Activated naive CD4-positive, alpha-beta T cell treated with Interleukin-2 at 50 U/mL for 16 hours (primary cell): Measurements from ENCODE around the gene PPFIBP1.

ENCODE experiments used
- DNase-seq: peaks from one replicate; pipeline ENCODE4 v3.0.0-alpha.2; 2020

PPFIBP1 gene

DNA sequence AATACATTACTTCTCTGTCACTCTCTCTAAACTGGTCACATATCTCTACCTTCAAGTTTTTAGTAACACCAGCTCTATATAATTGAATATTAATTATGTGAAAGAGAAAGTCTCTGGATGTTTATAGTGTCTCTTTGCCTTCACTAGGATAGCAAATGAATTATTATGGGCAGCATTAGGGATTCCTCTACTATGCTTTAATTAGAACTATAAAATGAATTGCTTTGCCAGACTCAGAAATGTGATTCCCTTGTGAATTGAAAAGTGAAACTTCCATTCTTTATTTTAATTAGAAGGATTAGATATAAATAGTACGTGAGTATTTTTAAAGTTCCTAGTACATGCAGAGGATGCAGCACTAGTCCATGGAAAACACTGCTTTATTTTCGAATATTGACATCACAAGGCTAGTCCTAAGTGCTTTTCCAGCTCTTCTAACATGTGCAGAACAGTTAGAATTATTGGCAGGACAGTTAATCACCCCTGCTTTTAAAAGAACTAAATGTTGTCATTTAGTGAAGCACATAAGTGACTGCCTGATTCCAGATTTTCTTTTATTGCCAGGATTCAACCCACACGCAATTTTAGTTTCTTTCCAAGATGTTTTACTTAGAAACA, 149.2 kb downstream of the PPFIBP1 start:
- no peak for DNase-seq

DNA sequence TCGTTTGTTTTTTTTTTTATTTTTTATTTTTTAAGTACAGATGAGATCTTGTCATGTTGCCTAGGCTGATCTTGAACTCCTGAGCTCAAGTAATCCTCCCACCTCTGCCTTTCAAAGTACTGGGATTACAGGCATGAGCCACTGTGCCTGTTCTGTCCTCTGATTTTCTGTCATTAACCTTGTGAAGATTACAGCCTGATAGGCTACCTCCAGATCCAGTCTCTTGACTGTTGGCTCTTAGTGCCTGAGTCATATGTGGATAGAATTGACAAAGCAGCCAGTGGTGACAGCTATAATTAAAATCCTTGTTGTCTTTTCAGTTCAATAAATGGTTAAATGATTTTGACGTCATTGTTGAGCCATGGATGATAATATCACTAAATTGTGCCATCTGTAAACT, 151.0 kb downstream of the PPFIBP1 start:
- DNase-seq = no peak

DNA sequence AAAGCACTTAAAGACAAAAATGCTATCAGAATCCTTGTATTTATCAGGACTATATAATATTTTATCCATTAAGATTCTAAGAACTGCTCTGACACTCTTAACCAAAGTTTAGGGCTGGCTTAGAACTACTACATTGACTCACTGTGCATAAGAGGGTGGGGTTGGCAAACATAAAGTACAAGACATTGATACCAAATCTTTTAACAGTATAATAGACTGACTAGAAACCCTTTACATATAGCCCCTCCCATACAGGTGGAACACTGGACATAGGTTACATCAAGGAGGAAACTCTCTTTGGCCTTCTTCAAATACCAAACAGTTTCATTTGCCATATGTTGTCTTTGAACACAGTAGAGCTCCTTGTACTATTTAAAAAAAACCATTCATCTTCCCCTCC, 156.6 kb downstream of the PPFIBP1 start:
- no peak for DNase-seq

DNA sequence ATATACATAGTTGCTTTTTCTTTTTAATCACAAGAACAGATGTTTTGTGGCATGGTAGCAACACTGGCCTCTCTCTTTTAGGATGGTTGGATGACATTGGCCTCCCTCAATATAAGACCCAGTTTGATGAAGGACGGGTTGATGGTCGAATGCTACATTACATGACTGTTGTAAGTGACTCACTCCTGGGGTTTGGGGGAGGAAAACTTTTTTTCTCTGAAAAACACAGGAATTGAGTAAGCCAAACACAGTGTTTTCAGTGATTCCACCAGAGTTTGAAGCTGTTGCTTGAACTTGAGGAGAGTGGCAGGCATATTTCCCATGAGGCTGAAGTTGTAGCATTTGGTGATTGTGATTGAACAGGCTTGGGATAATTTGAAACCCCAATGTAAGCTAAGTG, 158.5 kb downstream of the PPFIBP1 start:
- DNase-seq = no peak

DNA sequence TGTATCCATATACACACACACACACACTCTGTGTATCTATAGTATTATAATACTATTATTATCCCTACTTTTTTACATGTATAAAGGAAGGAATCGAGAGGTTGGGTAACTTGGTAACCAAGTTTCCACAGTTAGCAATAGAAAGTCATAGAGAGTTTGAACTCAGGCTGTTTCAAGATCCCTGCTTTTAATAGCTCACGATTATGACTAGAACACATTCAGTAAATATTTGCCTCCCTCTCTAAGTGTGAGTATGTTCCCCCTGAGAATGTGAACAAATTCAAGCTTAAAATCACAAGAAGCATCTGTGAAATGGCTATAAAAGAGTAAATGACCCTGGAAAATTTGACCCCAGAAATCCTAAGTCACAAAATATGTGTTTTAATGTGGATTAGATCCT, 161.3 kb downstream of the PPFIBP1 start:
- no peak for DNase-seq

DNA sequence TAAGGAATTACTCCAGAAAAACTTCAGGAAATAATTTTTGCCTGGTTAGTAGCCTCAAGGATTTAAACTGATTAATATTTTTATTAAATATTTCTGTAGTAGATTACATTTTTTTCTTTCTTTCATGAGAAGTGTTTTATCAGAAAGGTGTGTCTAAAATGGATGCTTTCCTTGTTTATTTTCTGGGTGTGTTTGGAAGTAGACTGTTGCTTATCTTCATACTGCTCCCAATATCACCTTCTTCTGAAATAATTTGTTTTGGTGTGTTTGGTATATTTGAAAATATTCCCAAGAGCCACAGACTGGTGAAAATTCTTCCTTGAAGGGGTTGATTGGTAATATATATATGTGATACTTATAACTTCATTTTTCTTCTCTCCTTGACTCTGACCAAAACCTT, 162.1 kb downstream of the PPFIBP1 start:
- no peak for DNase-seq

DNA sequence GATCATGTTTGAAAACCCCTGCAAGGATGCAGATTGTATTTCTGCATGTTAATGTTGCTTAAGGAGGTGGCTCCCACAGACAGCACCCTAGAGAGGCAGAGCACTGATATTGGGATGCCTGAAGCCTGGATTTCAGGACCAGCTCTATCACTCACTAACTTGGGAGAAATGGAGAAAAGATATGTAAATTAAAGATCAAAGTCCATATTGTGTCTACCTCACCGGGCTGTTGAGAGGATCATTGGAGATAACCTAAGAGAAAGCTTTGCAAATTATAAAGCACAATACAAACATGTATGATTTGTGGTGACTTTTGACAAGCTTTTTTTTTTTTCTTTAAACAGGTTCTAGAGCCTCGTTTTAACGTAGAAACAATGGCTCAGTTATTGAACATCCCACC, 164.7 kb downstream of the PPFIBP1 start:
- no peak for DNase-seq

DNA sequence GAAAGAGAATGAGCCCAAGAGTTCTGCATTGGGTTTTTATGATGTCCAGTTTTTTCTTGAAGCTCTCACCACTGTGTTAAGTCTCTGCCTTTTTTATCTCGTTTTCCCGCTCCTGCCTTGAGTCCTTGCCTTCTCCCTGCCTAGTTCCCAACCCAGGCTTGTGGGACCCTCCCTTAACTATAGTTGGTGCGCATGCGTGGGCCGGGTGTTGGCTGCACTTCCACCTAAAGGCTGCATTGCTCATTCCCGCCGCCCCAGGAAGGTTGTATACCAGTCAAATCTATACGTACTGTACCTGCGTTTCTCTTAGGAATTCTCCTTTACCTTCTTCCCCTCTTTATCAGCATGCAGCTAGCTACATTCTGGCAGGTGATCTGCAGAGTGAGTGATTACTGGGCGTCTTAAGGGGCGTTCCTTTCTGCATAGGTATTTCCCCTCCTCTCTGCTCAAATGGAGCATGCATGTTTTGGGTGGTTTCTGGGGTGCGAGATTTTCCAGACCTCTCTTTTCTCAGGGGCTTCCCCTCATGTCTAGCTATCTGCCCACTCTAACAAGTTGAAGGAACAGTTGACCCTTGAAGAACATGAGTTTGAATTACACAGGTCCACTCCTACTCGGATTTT, 165.7 kb downstream of the PPFIBP1 start:
- no peak for DNase-seq

DNA sequence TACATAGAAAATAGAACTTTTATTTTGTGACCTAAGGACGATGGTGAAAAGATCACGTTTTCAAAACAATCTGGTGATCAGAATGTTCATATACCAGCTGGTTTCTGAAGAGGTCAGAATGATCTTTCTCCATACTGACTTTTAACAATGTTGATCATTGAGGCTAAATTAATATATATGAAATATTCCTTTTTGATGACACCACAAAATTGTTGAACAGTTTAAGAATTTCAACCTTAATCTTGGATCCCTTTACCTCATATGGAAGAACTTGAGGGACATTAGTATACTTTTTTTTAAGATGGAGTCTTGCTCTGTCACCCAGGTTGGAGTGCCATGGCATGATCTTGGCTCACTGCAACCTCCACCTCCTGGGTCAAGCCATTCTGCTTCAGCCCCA, 169.4 kb downstream of the PPFIBP1 start:
- DNase-seq = no peak

DNA sequence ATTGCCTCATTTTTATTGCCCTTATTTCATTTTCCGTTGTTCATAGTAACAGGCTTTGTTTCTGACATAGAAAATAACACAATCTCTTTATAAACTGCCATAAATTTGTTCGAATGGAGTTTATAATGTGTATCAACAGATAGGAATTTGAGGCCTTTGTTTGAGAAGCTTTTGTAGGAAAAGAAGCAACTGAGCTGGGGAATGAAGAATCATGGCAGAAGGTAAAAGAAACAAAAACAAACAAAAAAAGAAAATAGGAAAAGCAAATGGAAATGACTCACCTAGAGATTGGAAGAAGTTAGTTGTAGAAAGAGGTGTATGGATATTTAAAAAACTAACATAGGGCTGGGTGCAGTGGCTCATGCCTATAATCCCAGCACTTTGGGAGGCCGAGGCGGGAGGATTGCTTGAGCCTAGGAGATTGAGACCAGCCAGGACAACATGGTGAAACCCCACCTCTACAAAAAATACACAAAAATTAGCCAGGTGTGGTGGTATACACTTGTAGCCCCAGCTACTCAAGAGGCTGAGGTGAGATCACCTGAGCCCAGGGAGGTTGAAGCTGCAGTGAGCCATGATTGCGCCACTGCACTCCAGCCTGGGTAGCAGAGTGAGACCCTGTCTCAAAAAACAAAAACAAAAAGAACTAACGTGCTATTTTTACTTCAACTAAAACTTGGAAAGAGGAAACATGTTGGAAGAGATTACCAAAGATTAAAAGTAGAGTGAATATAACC, 171.7 kb downstream of the PPFIBP1 start:
- no peak for DNase-seq

DNA sequence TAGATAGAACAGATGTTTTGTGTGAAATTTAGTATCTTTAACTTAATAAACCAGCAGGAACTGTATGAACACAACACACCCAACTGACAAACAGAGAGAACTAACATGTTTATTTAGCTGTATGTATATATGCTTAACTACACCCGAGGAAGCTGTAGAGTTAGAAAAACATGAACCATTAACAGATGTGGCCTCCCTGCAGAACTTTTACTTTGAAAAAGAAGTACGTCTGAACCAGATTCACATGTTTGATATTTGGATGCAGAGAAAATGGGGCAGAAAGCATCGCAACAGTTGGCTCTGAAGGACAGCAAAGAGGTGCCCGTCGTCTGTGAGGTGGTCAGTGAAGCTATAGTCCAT, 172.3 kb downstream of the PPFIBP1 start, which contains the start of gene REP15:
REP15 (plus strand) TSS at position 155 of the 360 bp plus-strand sequence; CDS start at position 271, 116 bp downstream.
- no peak for DNase-seq

DNA sequence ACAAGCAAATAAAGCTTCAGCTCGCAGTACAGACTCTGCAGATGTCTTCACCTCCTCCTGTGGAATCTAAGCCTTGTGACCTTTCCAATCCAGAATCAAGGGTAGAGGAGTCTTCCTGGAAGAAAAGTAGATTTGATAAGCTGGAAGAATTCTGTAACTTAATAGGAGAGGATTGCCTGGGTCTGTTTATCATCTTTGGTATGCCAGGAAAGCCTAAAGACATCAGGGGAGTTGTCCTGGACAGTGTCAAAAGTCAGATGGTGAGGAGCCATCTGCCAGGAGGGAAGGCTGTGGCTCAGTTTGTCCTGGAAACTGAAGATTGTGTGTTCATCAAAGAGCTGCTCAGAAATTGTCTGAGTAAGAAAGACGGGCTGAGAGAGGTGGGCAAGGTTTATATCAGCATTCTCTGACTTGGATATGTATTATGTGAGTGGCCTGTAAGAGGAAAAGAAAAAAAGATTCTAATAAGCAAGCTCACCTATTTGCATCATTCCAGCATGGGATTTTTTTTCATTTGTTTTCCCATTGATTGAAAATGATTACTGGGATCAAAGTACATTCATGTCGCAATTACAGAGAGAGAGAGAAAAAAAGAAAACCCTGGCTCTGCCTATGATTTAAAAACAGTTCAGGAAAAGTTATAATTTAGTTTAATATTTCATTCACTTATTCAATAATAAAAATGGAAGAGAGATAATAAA, 173.0 kb downstream of the PPFIBP1 start:
- DNase-seq = no peak

DNA sequence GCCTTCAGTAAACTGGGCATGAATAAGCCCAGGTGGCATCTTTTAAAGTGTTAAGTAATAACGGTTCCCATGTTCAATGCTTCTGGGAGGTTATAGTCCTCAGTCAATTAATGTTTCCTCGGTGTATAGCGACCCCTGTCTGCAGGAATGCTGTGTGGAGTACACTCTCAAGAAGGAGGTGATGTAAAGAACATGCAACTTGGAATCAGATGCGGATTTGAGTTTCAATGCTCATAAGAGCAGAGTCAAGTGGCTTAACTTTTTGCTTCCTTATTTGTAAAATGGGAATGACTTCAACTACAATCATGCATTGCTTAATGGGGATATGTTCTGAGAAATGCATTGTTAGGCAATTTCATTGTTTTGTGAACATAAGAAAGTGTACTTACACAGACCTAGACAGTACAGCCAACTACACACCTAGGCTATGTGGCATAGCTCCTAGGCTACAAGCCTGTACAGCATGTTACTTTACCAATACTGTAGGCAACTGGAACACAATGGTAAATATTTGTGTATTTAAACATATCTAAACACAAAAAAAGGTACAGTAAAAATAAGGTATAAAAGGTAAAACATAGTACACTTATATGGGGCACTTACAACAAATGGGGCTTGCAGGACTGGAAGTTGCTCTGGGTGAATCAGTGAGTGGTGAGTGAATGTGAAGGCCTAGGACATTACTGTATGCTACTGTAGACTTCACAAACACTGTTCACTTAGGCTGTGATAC, 179.9 kb downstream of the PPFIBP1 start:
- peak; percentile 68 for DNase-seq

DNA sequence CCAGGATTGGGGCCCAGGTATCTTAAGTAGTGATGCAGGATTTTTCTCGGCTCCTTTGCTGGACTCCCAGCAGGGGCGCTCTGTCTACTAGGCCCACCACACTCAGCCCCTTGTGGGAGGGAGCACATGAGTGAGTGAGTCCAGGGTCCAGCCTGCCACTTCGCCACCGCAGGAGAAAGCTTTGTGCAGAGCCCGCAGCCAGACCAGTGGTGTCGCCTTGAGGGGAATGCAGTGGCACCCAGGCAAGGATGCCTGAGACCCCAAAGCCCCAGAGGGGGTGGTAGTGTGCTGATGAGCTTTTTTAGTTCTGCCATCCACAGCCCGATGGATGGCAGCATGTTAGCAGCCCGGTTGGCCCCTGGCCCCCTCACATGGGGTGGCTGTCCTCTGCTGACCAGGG, 181.3 kb downstream of the PPFIBP1 start:
- DNase-seq = no peak

DNA sequence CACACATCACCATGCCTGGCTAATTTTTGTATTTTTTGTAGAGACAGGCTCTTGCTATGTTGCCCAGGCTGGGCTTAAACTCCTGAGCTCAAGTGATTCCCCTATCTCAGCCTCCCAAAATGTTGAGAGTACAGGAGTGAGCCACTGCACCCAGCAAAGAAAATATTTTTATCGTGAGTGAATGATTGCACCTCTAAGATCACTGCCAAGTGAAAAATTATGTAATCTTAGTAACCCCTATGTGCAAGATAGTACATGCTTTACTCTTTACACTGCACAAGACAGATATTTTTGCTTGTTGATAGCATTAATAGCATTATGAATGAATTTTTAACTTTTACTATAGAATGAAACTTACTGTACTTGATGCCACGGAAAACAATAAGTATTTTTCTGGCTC, 183.2 kb downstream of the PPFIBP1 start:
- no peak for DNase-seq

DNA sequence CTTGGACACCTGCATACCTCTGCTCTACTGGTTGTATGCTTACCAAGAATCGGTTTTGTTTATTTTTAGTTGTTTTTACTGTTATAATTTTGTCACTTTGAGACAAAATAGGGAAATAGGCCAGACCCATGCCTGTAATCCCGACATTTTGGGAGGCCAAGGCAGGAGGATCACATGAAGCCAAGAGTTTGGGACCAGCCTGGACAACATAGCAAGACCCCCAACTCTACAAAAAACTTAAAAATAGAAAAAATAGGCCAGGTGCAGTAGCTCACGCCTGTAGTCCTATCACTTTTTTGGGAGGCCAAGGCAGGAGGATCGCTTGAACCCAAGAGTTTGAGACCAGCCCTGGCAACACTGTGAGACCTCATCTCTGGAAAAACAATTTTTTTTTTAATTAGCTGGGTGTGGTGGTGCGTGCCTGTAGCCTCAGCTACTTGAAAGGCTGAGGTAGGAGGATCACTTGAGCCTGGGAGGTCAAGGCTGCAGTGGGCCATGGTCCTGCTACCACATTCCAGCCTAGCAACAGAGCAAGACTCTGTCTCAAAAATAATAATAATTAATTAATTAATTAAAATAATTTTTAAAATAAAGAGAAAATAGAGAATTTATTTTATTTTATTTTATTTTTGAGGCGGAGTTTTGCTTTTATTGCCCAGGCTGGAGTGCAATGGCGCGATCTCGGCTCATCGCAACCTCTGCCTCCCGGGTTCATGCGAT, 185.4 kb downstream of the PPFIBP1 start:
- DNase-seq = no peak

DNA sequence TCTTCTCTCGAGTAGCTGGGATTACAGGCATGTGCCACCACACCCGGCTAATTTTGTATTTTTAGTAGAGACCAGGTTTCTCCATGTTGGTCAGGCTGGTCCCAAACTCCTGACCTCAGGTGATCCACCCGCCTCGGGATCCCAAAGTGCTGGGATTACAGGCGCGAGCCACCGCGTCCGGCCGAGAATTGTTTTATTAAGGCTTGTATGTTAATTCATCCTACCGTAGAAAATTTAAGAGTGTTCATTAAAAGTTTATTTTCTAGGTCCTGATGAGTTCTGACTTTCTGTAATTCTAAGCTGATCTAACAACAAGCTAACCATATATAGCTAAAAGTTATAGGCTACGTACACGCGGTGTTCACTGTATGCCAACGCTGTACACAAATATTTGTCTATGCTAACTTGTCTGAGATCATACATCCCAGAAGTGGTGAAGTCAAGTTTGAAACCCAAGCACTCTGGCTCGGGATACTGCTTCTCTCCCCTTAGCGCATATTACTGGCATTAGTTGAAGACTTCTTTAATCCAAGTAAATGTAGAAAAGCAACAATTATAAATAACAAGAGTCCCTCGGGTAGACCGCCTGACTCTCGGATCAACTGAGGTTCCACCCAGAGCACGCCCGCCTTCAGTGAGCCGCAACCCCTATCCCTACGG, 186.1 kb downstream of the PPFIBP1 start:
- no peak for DNase-seq

DNA sequence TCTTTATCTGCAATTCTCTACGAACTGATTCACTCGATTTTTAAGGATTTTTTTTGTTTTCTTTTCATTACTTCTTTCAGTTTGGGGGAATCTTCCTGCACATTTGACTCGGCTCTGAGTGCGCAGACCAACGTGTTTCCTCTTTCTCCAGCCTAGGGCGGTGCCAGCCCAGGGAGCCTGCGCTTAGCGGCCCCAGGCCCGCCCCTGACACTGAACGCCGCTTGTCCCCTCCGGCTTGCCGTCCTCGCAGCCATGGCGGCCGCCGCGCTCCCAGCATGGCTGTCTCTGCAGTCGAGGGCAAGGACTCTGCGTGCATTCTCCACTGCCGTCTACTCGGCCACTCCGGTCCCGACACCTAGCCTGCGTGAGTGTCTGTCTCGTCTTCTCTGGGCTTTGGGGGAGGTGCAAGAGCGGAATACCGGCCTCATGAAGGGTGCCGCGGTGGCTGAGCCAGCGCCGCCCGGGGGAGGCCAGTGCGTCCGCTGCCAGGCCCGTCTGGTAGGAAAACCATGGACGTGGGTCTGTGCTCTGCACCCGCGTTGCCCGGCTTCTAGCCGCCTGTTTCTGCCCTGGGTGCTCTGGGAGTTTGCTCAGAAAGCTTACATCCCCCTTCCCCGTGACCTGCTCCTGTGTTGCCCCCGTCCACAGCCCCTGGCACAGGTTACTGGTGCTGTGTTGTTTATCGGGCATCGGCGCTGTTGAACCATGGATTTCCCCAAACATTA, 186.7 kb downstream of the PPFIBP1 start, which contains the start of gene MRPS35:
MRPS35 (plus strand) TSS at position 241 of the 725 bp plus-strand sequence; CDS start at position 253, 12 bp downstream.
- DNase-seq = peak; percentile 93

DNA sequence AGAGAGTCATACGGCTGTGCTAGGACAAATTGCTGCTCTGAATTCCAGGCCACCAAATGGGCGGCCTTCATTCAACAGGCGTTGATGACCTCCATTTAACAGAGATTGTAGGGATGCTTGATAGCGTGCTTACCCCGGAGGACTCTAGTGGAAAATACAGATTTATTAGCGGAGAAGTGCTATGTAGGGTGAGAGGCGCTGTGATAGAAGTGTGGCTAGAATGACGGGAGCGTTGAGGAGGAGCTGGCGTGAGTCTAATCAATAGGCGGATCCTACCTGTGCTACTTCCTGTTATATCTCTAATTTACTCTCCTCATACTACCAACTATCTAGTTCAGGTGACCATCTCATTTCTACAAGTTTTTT, 187.3 kb downstream of the PPFIBP1 start:
- DNase-seq = no peak

DNA sequence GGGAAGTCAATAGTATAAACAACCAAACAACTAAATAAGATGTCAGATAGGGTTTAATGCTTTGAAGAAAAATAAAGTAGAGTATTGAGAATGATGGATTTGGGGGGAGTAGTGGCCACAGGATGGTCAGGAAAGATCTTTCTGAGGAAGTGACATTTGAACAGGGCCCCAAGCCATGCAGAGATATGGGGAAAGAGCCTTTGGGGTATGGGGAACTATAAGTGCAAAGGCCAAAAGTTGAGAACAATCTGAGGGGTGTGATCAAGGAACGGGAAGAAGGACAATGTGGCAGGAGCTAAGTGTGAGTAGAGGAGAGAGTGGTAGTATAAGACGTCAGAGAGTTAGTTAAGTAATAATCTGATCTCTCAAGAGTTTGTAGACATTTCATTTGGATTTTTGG, 188.0 kb downstream of the PPFIBP1 start:
- DNase-seq = no peak

DNA sequence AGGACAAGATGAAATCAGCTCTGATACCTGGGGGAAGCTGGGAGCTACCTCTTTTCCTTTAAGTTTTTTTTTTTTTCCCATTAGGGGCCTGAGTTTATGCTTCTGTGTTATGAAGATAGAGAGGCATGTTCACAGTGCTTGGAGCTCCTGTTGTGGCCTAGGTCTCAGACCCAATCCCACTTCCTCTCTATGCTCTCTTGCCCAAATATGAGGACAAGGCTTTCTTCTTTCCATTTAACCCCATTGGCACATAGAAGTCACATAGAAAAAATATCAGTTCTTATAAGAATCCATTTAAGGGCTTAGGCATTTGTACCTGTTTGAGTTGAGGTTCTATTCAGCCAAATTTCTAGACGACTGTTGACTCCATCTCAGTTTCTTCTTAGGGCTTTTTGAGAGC, 199.2 kb downstream of the PPFIBP1 start:
- DNase-seq = no peak
